A673 (cell line): ENCODE results near the gene PRLR. TPM values are rescaled to one million over a fixed set of nuclear protein-coding genes. Genes with fewer than 3 reads are reported as not detected.
A peak's percentile ranks its signal among the peaks of the same experiment; 100 is the strongest.

Experiments used
- BruUV-seq: library from RNA; stranded (reverse); fragments of 400-500 nt; replicated peaks from 2 replicates; lab custom pipeline; 2021; lab: Mats Ljungman, UMichigan
- CTCF ChIA-PET: fragments of 300-600 bp; sonication (Branson Sonifier 250); formaldehyde crosslinking; loops from one replicate; lab custom pipeline; 2022; ENCODE audit warnings: antibody characterized with exemption; lab: Charles Lee
- POLR2A ChIA-PET: fragments of 300-600 bp; sonication (Branson Sonifier 250); formaldehyde crosslinking; loops from one replicate; lab custom pipeline; 2022; ENCODE audit warnings: antibody characterized with exemption; ENCODE audit not compliant: low non-redundant PET; lab: Charles Lee
- DNase-seq: peaks from one replicate; pipeline ENCODE4 v3.0.0-alpha.2; 2015; ENCODE audit warnings: low spot score
- H3K27ac ChIP-seq: fragments of 200-600 bp; sonication (generic); 2 replicates; pipeline ENCODE4 v1.5.1; 2016; ENCODE audit warnings: mixed run types, low read depth, mild to moderate bottlenecking, mixed read lengths, antibody characterized with exemption, low read length; ENCODE audit not compliant: poor library complexity, severe bottlenecking
- H3K27me3 ChIP-seq: fragments of 200-600 bp; sonication (generic); replicated peaks from 2 replicates; pipeline ENCODE4 v1.6.1; 2017; ENCODE audit warnings: mixed run types, low read depth, mild to moderate bottlenecking, mixed read lengths, antibody characterized with exemption, low read length; ENCODE audit not compliant: insufficient read depth, poor library complexity
- H3K36me3 ChIP-seq: fragments of 200-600 bp; sonication (generic); 2 replicates; pipeline ENCODE4 v1.6.1; 2016; ENCODE audit warnings: mixed run types, mild to moderate bottlenecking, mixed read lengths, antibody characterized with exemption, low read length; ENCODE audit not compliant: insufficient read depth, poor library complexity, severe bottlenecking
- H3K4me1 ChIP-seq: fragments of 200-600 bp; sonication (generic); 2 replicates; pipeline ENCODE4 v1.6.1; 2017; ENCODE audit warnings: mixed run types, mild to moderate bottlenecking, mixed read lengths, antibody characterized with exemption, low read length; ENCODE audit not compliant: insufficient read depth, poor library complexity, severe bottlenecking
- H3K4me3 ChIP-seq: fragments of 200-600 bp; sonication (generic); 2 replicates; pipeline ENCODE4 v1.5.1; 2016; ENCODE audit warnings: low read depth, mixed run types, mild to moderate bottlenecking, mixed read lengths, low read length; ENCODE audit not compliant: poor library complexity, severe bottlenecking
- H3K9me3 ChIP-seq: fragments of 200-600 bp; sonication (generic); 2 replicates; pipeline ENCODE4 v1.6.1; 2016; ENCODE audit warnings: mixed run types, low read depth, mild to moderate bottlenecking, mixed read lengths, antibody characterized with exemption, low read length; ENCODE audit not compliant: poor library complexity, severe bottlenecking
- EZH2 ChIP-seq: fragments of 200-600 bp; sonication (generic); IDR thresholded peaks from 2 replicates; pipeline ENCODE4 v1.6.1; 2017; ENCODE audit warnings: borderline replicate concordance, low read depth, mild to moderate bottlenecking, mixed read lengths, antibody characterized with exemption, low read length; ENCODE audit not compliant: poor library complexity, severe bottlenecking
- intact Hi-C: fragments of 100-400 bp; cut with micrococcal nuclease; formaldehyde crosslinking; loops from one replicate; pipeline ENCODE4 v1.10.0; 2022; ENCODE audit not compliant: unreplicated experiment
- total RNA-seq: library from RNA; stranded (reverse); gene quantifications from 2 replicates; pipeline ENCODE4 v1.2.3, GENCODE V29; 2021
- TF ChIP-seq, protein P1 (sequence below): fragments of 300-800, 200-600 bp; sonication (generic); conservative IDR thresholded peaks from 2 replicates; pipeline ENCODE4 v1.5.1; 2017; ENCODE audit warnings: low read depth, mild to moderate bottlenecking, antibody characterized with exemption, low read length, moderate library complexity, mixed read lengths

The PRLR gene
- total RNA-seq, 1 experiment from 2014 or later = not detected

DNA sequence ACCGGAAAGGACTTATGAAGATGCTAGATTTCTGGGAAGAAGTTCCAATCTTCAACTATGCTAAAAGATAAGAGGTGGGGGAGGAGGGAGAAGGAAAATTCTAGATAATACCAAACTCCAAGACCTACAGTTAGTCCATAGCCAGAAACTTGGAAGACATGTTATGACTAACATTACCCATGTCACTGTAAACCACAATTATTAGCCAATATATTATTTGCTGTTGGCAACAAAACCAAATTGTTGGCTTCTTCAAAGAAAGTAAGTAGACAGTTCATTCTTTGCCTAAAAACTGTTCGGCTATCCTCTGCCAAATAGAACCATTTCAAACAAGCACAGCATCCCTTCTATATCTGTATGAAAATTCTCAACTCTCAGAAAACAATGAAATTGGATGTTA, 25.1 kb downstream of the PRLR start:
- Histone ChIP-seq H3K27ac (no peak overlapping the region), H3K27me3 (no peaks in the 10 kb centered on the region), H3K36me3 (no peaks in the 10 kb centered on the region), H3K4me3 (no peak overlapping the region), H3K9me3 (no peaks in the 10 kb centered on the region), H3K4me1 (no peaks in the 10 kb centered on the region)
- BruUV-seq = no TSS peak
- ChIA-PET POLR2A (no interaction called here), CTCF (no interaction called here)
- TF ChIP-seq EZH2 = no peak
- TF ChIP-seq, protein P1, sequence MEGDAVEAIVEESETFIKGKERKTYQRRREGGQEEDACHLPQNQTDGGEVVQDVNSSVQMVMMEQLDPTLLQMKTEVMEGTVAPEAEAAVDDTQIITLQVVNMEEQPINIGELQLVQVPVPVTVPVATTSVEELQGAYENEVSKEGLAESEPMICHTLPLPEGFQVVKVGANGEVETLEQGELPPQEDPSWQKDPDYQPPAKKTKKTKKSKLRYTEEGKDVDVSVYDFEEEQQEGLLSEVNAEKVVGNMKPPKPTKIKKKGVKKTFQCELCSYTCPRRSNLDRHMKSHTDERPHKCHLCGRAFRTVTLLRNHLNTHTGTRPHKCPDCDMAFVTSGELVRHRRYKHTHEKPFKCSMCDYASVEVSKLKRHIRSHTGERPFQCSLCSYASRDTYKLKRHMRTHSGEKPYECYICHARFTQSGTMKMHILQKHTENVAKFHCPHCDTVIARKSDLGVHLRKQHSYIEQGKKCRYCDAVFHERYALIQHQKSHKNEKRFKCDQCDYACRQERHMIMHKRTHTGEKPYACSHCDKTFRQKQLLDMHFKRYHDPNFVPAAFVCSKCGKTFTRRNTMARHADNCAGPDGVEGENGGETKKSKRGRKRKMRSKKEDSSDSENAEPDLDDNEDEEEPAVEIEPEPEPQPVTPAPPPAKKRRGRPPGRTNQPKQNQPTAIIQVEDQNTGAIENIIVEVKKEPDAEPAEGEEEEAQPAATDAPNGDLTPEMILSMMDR = no peak
- intact Hi-C loops = loop anchor here (10.0 kb wide), 1 partner anchor 720 kb away; no protein-coding TSS in a partner anchor
- DNase-seq = no peak

DNA sequence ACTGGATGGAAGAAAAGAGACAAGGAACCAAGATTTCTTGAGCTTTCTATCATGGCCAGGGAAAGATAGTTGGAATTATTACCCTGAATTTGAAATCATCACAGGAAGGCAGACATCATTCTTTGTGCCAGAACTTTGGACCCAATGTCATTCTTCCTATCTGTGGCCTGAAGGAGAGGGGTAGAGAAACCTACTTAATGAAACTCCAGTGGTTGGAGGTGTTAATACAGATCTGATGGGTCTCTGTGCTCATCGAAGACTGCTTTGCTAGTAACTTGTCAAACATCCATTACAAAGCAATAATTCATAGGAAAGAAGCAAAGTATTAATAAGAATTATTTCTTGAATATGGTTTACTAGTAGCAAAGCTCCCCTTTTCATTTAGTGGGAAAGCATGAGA, 26.9 kb downstream of the PRLR start:
- no peak overlapping the region for H3K27ac ChIP-seq
- intact Hi-C loops = loop anchor here (5.0 to 10.0 kb wide), 2 partner anchors 111 to 721 kb away; no protein-coding TSS in a partner anchor
- no peak for DNase-seq
- no peak overlapping the region for H3K4me3 ChIP-seq
- peaks cover 5% of the 10 kb centered on the region for H3K27me3 ChIP-seq
- POLR2A ChIA-PET = no interaction called here
- no TSS peak for BruUV-seq
- no peaks in the 10 kb centered on the region for H3K36me3 ChIP-seq
- TF ChIP-seq EZH2 = no peak
- CTCF ChIA-PET = no interaction called here
- H3K4me1 ChIP-seq = no peaks in the 10 kb centered on the region
- H3K9me3 ChIP-seq = no peaks in the 10 kb centered on the region

DNA sequence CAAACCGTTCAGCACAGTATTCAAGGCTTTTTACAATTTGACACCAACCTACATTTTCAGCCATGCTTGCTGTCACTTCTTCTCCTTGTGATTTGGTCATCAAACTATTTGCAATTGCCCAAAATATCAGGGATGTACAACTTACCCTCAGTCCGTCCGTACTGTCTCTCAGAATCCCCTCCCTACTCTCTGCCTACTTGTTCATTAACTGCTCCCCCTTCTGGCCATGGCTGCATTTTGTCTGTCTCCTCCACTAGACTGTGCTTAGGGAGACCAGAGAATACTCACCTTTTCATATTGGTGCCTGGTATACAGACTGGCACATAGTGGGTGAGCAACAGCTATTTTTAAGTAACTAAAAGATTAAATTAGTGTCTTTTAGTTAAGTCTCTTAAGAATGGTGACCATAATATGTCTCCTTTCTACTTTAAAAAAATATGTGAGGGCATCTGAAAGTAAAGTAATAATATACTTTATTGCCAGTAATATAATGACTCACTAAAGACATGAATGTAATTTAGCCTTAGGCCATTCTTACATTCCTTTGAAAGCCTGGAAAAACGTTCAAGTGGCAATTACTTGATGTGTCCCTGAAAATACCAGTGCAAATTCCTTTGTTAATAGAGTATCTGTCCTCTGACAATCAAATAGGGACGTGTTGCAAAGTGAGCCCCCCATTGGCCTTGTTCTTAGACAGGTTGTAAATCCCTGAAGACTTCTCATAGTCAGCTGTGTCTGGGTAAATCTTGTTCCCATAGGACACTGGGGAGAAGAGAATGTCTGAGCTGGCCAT, 27.8 kb downstream of the PRLR start:
- CTCF ChIA-PET = no interaction called here

More for the DNA sequence above, 27.8 kb downstream of the PRLR start:
- H3K27ac ChIP-seq = no peak overlapping the region
- no peak overlapping the region for H3K4me3 ChIP-seq
- no peaks in the 10 kb centered on the region for H3K9me3 ChIP-seq
- BruUV-seq = no TSS peak
- peak; percentile 63 for DNase-seq
- peaks cover 10% of the 10 kb centered on the region for H3K27me3 ChIP-seq
- H3K4me1 ChIP-seq = no peaks in the 10 kb centered on the region
- TF ChIP-seq, protein P1 = peak; percentile 73
- no peak for TF ChIP-seq EZH2
- POLR2A ChIA-PET = no interaction called here
- intact Hi-C loops = loop anchor here (5.0 to 10.0 kb wide), 2 partner anchors 110 to 722 kb away; no protein-coding TSS in a partner anchor
- H3K36me3 ChIP-seq = no peaks in the 10 kb centered on the region
